ENCODE measurements around the gene RRAS.

The RRAS gene

DNA sequence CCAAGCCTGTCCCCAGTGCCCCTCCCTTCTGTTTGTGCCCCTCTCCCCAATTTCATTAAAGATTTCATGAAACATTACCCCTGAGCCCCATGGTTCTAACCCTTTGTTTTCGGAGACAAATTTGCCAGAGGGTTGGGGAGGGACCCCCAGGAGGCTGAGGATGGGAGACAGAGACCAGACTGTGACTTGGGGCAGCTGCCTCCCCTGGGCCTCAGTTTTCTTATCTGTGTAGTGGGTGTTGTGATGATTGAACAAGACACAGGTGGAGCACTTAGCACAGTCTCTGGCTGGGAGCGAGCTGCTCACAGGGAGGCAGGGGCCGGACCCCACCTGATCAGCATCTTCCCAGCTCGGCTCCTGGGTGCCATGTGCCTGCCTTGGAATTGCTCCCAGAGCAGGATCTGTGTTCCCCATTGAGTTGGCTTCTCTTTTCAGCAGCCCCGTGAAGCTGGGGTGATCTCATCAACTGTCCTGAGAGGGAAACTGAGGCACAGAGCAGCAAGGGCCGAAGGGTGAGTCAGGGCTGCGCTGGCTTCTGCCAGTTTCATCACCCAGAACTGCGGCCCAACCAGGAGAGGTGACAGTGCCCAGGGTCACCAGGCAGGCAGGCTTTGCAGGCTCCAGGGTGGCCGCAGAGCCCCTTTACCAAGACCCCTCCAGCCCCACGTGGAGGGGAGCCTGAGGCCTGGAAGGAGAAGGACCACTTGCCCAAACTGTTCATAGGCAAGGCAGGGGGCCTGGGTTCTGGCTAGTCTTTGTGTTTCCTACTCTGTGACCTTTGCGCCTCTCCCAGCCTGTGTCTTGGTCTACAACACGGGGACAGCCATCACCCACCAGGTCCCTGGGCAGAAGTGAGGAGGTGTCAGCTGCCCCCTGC, 18.9 kb upstream of the RRAS start:
- H3K36me3 ChIP-seq (ENCODE audit: low read depth), result peaks cover 82% of the 10 kb centered on the region

DNA sequence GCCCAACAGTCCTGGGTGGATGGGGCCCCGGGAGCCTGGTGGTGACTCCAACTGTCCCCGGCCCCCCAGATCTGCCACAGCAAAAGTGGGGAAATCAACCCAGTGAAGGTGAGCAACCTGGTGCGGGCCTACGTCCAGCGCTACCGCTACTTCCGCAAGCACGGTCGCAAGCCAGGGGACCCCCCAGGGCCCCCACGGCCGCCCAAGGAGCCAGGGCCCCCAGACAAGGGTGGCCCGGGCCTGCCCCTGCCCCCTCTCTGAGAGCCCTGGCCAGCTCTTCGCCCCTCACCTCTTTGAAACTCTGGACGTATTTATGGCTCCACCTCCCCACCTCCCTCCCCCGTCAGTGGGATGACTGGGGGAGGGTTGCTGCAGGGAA, 18.2 kb upstream of the RRAS start:
- DNase-seq (ENCODE audit: low spot score), result no peak
- Histone ChIP-seq H3K4me3 (ENCODE audit: severe bottlenecking) (no peak overlapping the region), H3K36me3 (ENCODE audit: low read depth) (peaks cover 86% of the 10 kb centered on the region), H3K27ac (ENCODE audit: poor library complexity, severe bottlenecking) (no peak overlapping the region), H3K27me3 (ENCODE audit: insufficient read depth, poor library complexity, severe bottlenecking) (no peaks in the 10 kb centered on the region), H3K9me3 (ENCODE audit: severe bottlenecking) (no peaks in the 10 kb centered on the region), H3K4me1 (ENCODE audit: insufficient read depth, poor library complexity, severe bottlenecking) (no peaks in the 10 kb centered on the region)
- ATAC-seq (ENCODE audit: low read depth), result no peak
- TF ChIP-seq, protein P1, sequence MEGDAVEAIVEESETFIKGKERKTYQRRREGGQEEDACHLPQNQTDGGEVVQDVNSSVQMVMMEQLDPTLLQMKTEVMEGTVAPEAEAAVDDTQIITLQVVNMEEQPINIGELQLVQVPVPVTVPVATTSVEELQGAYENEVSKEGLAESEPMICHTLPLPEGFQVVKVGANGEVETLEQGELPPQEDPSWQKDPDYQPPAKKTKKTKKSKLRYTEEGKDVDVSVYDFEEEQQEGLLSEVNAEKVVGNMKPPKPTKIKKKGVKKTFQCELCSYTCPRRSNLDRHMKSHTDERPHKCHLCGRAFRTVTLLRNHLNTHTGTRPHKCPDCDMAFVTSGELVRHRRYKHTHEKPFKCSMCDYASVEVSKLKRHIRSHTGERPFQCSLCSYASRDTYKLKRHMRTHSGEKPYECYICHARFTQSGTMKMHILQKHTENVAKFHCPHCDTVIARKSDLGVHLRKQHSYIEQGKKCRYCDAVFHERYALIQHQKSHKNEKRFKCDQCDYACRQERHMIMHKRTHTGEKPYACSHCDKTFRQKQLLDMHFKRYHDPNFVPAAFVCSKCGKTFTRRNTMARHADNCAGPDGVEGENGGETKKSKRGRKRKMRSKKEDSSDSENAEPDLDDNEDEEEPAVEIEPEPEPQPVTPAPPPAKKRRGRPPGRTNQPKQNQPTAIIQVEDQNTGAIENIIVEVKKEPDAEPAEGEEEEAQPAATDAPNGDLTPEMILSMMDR (IDR thresholded peaks at IDR 0.05; ENCODE audit: poor library complexity, severe bottlenecking), result no peak

More for the DNA sequence above, 18.9 kb upstream of the RRAS start:
- Histone ChIP-seq H3K4me1 (ENCODE audit: insufficient read depth, poor library complexity, severe bottlenecking) (no peaks in the 10 kb centered on the region), H3K27me3 (ENCODE audit: insufficient read depth, poor library complexity, severe bottlenecking) (no peaks in the 10 kb centered on the region), H3K9me3 (ENCODE audit: severe bottlenecking) (no peaks in the 10 kb centered on the region), H3K4me3 (ENCODE audit: severe bottlenecking) (no peak overlapping the region), H3K27ac (ENCODE audit: poor library complexity, severe bottlenecking) (no peak overlapping the region)
- TF ChIP-seq, protein P1 (IDR thresholded peaks at IDR 0.05; ENCODE audit: poor library complexity, severe bottlenecking), result no peak
- no peak for DNase-seq (ENCODE audit: low spot score)
- no peak for ATAC-seq (ENCODE audit: low read depth)

GRCh38 chr19:49657493-49658138, 17.7 kb upstream of the RRAS start:
- no peak overlapping the region for H3K4me3 ChIP-seq (ENCODE audit: severe bottlenecking)
- TF ChIP-seq, protein P1 (IDR thresholded peaks at IDR 0.05; ENCODE audit: poor library complexity, severe bottlenecking), result no peak
- no peak for ATAC-seq (ENCODE audit: low read depth)
- no peaks in the 10 kb centered on the region for H3K27me3 ChIP-seq (ENCODE audit: insufficient read depth, poor library complexity, severe bottlenecking)
- peaks cover 88% of the 10 kb centered on the region for H3K36me3 ChIP-seq (ENCODE audit: low read depth)
- no peaks in the 10 kb centered on the region for H3K4me1 ChIP-seq (ENCODE audit: insufficient read depth, poor library complexity, severe bottlenecking)
- H3K27ac ChIP-seq (ENCODE audit: poor library complexity, severe bottlenecking), result no peak overlapping the region
- DNase-seq (ENCODE audit: low spot score), result no peak
- H3K9me3 ChIP-seq (ENCODE audit: severe bottlenecking), result no peaks in the 10 kb centered on the region

DNA sequence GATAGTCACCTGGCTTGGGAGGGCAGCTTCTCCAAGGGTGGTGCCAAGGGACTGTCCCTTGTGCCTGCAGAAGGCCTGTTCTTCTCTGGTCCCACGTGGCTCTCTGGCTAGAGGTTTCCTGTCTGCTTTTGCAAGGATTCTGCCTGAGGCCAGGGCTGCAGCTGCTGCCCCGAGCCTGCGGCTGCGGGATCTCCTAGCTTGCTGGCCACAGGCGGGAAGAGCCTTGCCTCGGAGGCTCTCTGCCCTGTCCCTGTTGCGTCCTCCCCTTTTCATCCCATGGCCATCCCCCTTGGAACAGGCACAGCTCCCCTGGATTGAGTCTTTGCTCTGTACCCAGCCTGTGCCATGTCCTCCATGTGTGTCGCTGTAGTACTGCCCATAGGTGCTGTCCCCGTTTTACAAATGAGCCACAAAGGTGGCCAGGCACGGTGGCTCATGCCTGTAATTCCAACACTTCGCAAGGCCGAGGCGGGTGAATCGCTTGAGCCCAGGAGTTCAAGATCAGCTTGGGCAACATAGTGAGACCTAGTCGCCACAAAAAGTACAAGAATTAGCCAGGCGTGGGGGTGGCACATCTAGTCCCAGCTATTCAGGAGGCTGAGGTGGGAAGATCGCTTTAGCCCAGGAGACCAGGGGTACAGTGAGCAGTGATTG, 16.6 kb upstream of the RRAS start:
- H3K9me3 ChIP-seq (ENCODE audit: severe bottlenecking), result no peaks in the 10 kb centered on the region
- H3K27ac ChIP-seq (ENCODE audit: poor library complexity, severe bottlenecking), result no peak overlapping the region
- no peak overlapping the region for H3K4me3 ChIP-seq (ENCODE audit: severe bottlenecking)
- no peak for ATAC-seq (ENCODE audit: low read depth)
- no peaks in the 10 kb centered on the region for H3K27me3 ChIP-seq (ENCODE audit: insufficient read depth, poor library complexity, severe bottlenecking)
- no peak for DNase-seq (ENCODE audit: low spot score)
- H3K36me3 ChIP-seq (ENCODE audit: low read depth), result peaks cover 82% of the 10 kb centered on the region
- no peaks in the 10 kb centered on the region for H3K4me1 ChIP-seq (ENCODE audit: insufficient read depth, poor library complexity, severe bottlenecking)
- TF ChIP-seq, protein P1 (IDR thresholded peaks at IDR 0.05; ENCODE audit: poor library complexity, severe bottlenecking), result no peak
